Duodenal mucosa (tissue), 2 donors: ENCODE results near the gene DNAJB1.
A peak's percentile ranks its signal among the peaks of the same experiment; 100 is the strongest.

ENCODE experiments used
- H3K27ac ChIP-seq: one replicate; pipeline ENCODE4 v1.7.0; 2013; ENCODE audit warnings: low read depth, low read length
- H3K27me3 ChIP-seq, 2 donors: one replicate each; pipeline ENCODE4 v1.7.0; 2013; ENCODE audit warnings: low read length in 2 of 2, control low read depth in 1 of 2; ENCODE audit not compliant: insufficient read depth in 2 of 2, control insufficient read depth in 1 of 2
- H3K36me3 ChIP-seq, 2 donors: one replicate each; pipeline ENCODE4 v1.7.0; 2013; ENCODE audit warnings: low read length in 2 of 2, control low read depth in 1 of 2; ENCODE audit not compliant: insufficient read depth in 2 of 2, control insufficient read depth in 1 of 2
- H3K4me1 ChIP-seq, 2 donors: one replicate each; pipeline ENCODE4 v1.7.0; 2013; ENCODE audit warnings: low read length in 2 of 2, control low read depth in 1 of 2; ENCODE audit not compliant: insufficient read depth in 2 of 2, control insufficient read depth in 1 of 2
- H3K4me3 ChIP-seq, 2 donors: one replicate each; pipeline ENCODE4 v1.7.0; 2013; ENCODE audit warnings: low read length in 2 of 2, low read depth in 1 of 2
- H3K9ac ChIP-seq, 2 donors: one replicate each; pipeline ENCODE4 v1.7.0; 2013; ENCODE audit warnings: low read length in 2 of 2, low read depth in 1 of 2
- H3K9me3 ChIP-seq, 2 donors: one replicate each; pipeline ENCODE4 v1.7.0; 2013; ENCODE audit warnings: low read length in 2 of 2, control low read depth in 1 of 2; ENCODE audit not compliant: control insufficient read depth in 1 of 2

DNAJB1 gene

GRCh38 chr19:14496029-14496833 is 22.0 kb downstream of the DNAJB1 start, which contains the start of gene GIPC1:
Gene GIPC1 (minus strand): TSS chr19:14496127. CDS start chr19:14482976, 13,151 bp downstream.
- peaks cover 26 to 28% of the 10 kb centered on the region in 2 donors for H3K4me1 ChIP-seq
- H3K9ac ChIP-seq, result peak within 1 kb of the TSS; percentile 57 to 83
- peak within 1 kb of the TSS; percentile 67 to 83 for H3K4me3 ChIP-seq
- H3K9me3 ChIP-seq, result no peaks in the 10 kb centered on the region
- H3K27me3 ChIP-seq, result no peaks in the 10 kb centered on the region
- H3K36me3 ChIP-seq, result peaks cover 0 to 4% of the 10 kb centered on the region in 2 donors
- peak within 1 kb of the TSS; percentile 67 for H3K27ac ChIP-seq

- peak overlapping the region; percentile 45 to 83 for H3K9ac ChIP-seq
- peak overlapping the region; percentile 67 to 83 for H3K4me3 ChIP-seq
- H3K9me3 ChIP-seq, result no peaks in the 10 kb centered on the region
- peaks cover 26 to 28% of the 10 kb centered on the region in 2 donors for H3K4me1 ChIP-seq
- peaks cover 0 to 6% of the 10 kb centered on the region in 2 donors for H3K36me3 ChIP-seq
- no peaks in the 10 kb centered on the region for H3K27me3 ChIP-seq
- H3K27ac ChIP-seq, result peak overlapping the region; percentile 20
Measured at GRCh38 chr19:14495672-14496028, 22.5 kb downstream of the DNAJB1 start.

GRCh38 chr19:14494910-14495671 is 23.1 kb downstream of the DNAJB1 start:
- no peaks in the 10 kb centered on the region for H3K9me3 ChIP-seq
- H3K27ac ChIP-seq, result no peak overlapping the region
- peak overlapping the region; percentile 67 to 83 for H3K4me3 ChIP-seq
- H3K4me1 ChIP-seq, result peaks cover 26 to 28% of the 10 kb centered on the region in 2 donors
- no peaks in the 10 kb centered on the region for H3K27me3 ChIP-seq
- H3K36me3 ChIP-seq, result peaks cover 0 to 6% of the 10 kb centered on the region in 2 donors
- peak overlapping the region; percentile 45 to 83 for H3K9ac ChIP-seq

DNA sequence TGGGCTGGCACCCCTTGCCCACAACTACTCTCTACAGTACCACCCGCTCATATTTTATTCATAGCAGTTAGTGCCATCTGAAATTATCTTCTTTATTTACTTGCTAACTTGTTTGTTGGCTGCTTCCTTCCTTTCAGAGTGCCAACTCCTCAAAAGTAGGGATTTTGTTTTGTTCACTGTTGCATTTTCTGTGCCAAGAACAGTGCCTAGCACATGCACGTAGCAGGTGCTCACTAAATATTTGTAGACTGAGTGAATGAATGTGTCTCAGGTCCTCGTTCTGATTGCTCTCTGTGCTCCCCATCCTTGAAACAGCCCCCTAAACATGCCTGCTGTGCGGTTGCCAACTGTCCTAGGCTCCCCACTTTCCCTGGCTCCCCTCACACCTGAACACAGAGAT is 23.8 kb downstream of the DNAJB1 start:
- Histone ChIP-seq H3K9me3 (no peaks in the 10 kb centered on the region), H3K4me1 (peaks cover 26 to 28% of the 10 kb centered on the region in 2 donors), H3K27me3 (no peaks in the 10 kb centered on the region), H3K4me3 (peak overlapping the region in 1 of 2 donors; percentile 83), H3K9ac (peak overlapping the region in 1 of 2 donors; percentile 47), H3K27ac (no peak overlapping the region), H3K36me3 (peaks cover 0 to 6% of the 10 kb centered on the region in 2 donors)

DNA sequence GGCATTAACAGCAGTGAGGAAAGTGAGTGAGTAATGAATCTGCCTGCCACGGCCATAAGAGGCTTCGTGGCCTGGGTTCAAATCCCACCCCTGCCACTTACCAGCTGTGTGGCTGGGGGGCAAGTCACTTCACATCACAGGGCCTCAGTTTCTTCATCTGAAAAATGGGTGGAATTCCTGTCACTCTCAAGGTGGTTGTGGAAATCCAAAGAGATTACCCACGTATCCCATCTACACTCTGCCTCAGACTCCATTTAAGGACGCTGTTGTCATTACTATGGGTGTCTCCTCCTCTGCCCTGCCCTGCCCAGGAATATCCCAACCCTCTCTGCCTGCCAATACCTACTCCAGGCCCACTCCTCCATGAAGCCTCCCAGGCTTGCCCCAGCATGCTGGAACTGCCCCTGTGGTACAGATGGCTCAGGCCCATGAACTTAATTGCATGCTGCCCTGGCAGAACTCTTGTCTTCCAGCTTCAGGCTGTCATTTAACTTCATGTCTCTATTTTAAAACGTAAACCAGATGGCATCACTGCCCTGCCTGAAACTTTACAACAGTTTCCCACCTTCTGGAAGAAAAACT is 25.4 kb downstream of the DNAJB1 start:
- Histone ChIP-seq H3K9ac (no peak overlapping the region), H3K27ac (no peak overlapping the region), H3K4me1 (peaks cover 26 to 28% of the 10 kb centered on the region in 2 donors), H3K36me3 (peaks cover 0 to 19% of the 10 kb centered on the region in 2 donors), H3K27me3 (no peaks in the 10 kb centered on the region), H3K4me3 (no peak overlapping the region), H3K9me3 (no peaks in the 10 kb centered on the region)

DNA sequence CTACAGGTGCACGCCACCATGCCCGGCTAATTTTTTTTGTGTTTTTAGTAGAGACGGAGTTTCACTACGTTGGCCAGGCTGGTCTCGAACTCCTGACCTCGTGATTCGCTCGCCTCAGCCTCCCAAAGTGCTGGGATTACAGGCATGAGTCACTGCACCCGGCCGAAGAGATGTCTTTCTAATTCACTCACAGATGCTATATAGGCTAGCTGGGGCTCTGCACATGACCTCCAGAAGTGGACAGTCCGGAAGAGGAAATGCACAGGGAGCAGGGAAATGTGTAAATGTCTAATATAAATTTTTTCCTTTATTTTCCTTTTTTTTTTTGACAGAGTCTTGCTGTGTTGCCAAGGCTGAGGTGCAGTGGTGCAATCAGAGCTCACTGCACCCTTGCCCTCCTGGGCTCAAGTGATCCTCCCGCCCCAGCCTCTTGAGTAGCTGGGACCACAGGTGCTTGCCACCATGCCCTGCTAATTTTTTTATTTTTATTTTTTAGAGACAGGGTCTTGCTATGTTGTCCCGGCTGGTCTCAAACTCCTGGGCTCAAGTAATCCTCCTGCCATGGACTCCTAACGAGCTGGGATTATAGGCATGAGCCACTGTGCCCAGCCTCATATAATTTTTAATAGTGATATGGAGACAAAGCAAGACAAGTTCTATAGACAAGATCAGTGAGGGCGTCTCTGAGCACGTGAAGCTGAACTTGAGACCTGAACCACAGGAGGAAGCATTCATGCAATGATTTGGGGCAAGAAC is 30.6 kb downstream of the DNAJB1 start:
- H3K27ac ChIP-seq, result no peak overlapping the region
- H3K27me3 ChIP-seq, result no peaks in the 10 kb centered on the region
- no peaks in the 10 kb centered on the region for H3K4me1 ChIP-seq
- H3K9ac ChIP-seq, result no peak overlapping the region
- no peak overlapping the region for H3K4me3 ChIP-seq
- no peaks in the 10 kb centered on the region for H3K9me3 ChIP-seq
- peaks cover 0 to 20% of the 10 kb centered on the region in 2 donors for H3K36me3 ChIP-seq

- H3K4me3 ChIP-seq, result no peak overlapping the region
- peaks cover 7 to 35% of the 10 kb centered on the region in 2 donors for H3K36me3 ChIP-seq
- no peak overlapping the region for H3K9ac ChIP-seq
Measured at GRCh38 chr19:14482172-14482941, 35.8 kb downstream of the DNAJB1 start.

GRCh38 chr19:14480700-14481079 is 37.5 kb downstream of the DNAJB1 start:
- no peak overlapping the region for H3K4me3 ChIP-seq
- H3K36me3 ChIP-seq, result peaks cover 7 to 35% of the 10 kb centered on the region in 2 donors
- H3K4me1 ChIP-seq, result peaks cover 0 to 3% of the 10 kb centered on the region in 2 donors
- no peak overlapping the region for H3K9ac ChIP-seq
- no peaks in the 10 kb centered on the region for H3K27me3 ChIP-seq
- H3K9me3 ChIP-seq, result no peaks in the 10 kb centered on the region
- H3K27ac ChIP-seq, result no peak overlapping the region

More at GRCh38 chr19:14482172-14482941, 35.8 kb downstream of the DNAJB1 start:
- H3K4me1 ChIP-seq, result peaks cover 0 to 2% of the 10 kb centered on the region in 2 donors
- H3K27me3 ChIP-seq, result no peaks in the 10 kb centered on the region
- H3K27ac ChIP-seq, result no peak overlapping the region
- H3K9me3 ChIP-seq, result no peaks in the 10 kb centered on the region
